Measurements from ENCODE around the gene PIP5K1B. TPM values are rescaled to one million over a fixed set of nuclear protein-coding genes. Genes with fewer than 3 reads are reported as not detected.

PIP5K1B gene
- total RNA-seq, 1 donor from 2014 or later: not detected

- DNase-seq: no peak
Observed at GRCh38 chr9:68775003-68775730, 70.1 kb downstream of the PIP5K1B start.

GRCh38 chr9:68777070-68777763 lies 72.2 kb downstream of the PIP5K1B start:
- no peak for DNase-seq

- no peak for DNase-seq
Observed at GRCh38 chr9:68778635-68779034, 73.6 kb downstream of the PIP5K1B start.

- DNase-seq: peak; percentile 97
Observed at GRCh38 chr9:68779558-68780379, 74.7 kb downstream of the PIP5K1B start.

GRCh38 chr9:68780380-68780712 lies 75.3 kb downstream of the PIP5K1B start:
- no peak for DNase-seq

GRCh38 chr9:68780720-68781119 lies 75.7 kb downstream of the PIP5K1B start:
- peak; percentile 18 for DNase-seq

GRCh38 chr9:68781928-68782327 lies 76.9 kb downstream of the PIP5K1B start:
- DNase-seq: peak; percentile 11

GRCh38 chr9:68782546-68782945 lies 77.5 kb downstream of the PIP5K1B start:
- DNase-seq: no peak

GRCh38 chr9:68785965-68786364 lies 80.9 kb downstream of the PIP5K1B start:
- DNase-seq: peak; percentile 48

GRCh38 chr9:68791169-68791568 lies 86.1 kb downstream of the PIP5K1B start:
- no peak for DNase-seq

GRCh38 chr9:68793605-68794343 lies 88.7 kb downstream of the PIP5K1B start:
- no peak for DNase-seq

GRCh38 chr9:68794898-68795297 lies 89.9 kb downstream of the PIP5K1B start:
- DNase-seq: no peak

GRCh38 chr9:68795411-68795810 lies 90.4 kb downstream of the PIP5K1B start:
- DNase-seq: no peak

GRCh38 chr9:68797116-68797515 lies 92.1 kb downstream of the PIP5K1B start:
- DNase-seq: no peak

GRCh38 chr9:68798423-68798822 lies 93.4 kb downstream of the PIP5K1B start:
- DNase-seq: no peak

GRCh38 chr9:68800836-68801235 lies 95.8 kb downstream of the PIP5K1B start:
- no peak for DNase-seq

GRCh38 chr9:68802525-68803015 lies 97.5 kb downstream of the PIP5K1B start:
- no peak for DNase-seq

GRCh38 chr9:68804911-68805889 lies 100.2 kb downstream of the PIP5K1B start:
- no peak for DNase-seq

GRCh38 chr9:68805890-68806517 lies 101.0 kb downstream of the PIP5K1B start:
- no peak for DNase-seq

GRCh38 chr9:68808338-68808890 lies 103.4 kb downstream of the PIP5K1B start:
- DNase-seq: no peak
